ENCODE results near the gene SINHCAF.
"Not testable (repeated sequence)": the region's sequence is repeated elsewhere in the genome, so short reads cannot be mapped to it uniquely, and the experiment has no call there.

SINHCAF gene

GRCh38 chr12:31325877-31326631 is at the start of gene SINHCAF:
Gene SINHCAF, minus strand, starts transcription at chr12:31326150. Its CDS starts 27,946 bp downstream, at chr12:31298204.
- DNase-seq, result peak; percentile 99

- not testable (repeated sequence) for DNase-seq
These were observed 49.5 kb upstream of the SINHCAF start for GRCh38 chr12:31375422-31375821.

GRCh38 chr12:31371256-31371620 is 45.3 kb upstream of the SINHCAF start:
- DNase-seq, result no peak

- DNase-seq, result no peak
These were observed 44.7 kb upstream of the SINHCAF start for GRCh38 chr12:31370531-31371255.

- DNase-seq, result peak; percentile 83
These were observed 44.0 kb upstream of the SINHCAF start for GRCh38 chr12:31369712-31370521.

GRCh38 chr12:31368666-31369361 is 42.9 kb upstream of the SINHCAF start:
- DNase-seq, result peak; percentile 24

GRCh38 chr12:31366104-31366621 is 40.2 kb upstream of the SINHCAF start:
- DNase-seq, result no peak

- DNase-seq, result no peak
These were observed 37.9 kb upstream of the SINHCAF start for GRCh38 chr12:31363831-31364230.

- DNase-seq, result no peak
These were observed 37.5 kb upstream of the SINHCAF start for GRCh38 chr12:31363416-31363809.

GRCh38 chr12:31362759-31363415 is 36.9 kb upstream of the SINHCAF start:
- DNase-seq, result peak; percentile 24

- peak; percentile 25 for DNase-seq
These were observed 36.3 kb upstream of the SINHCAF start for GRCh38 chr12:31362115-31362758.

- no peak for DNase-seq
These were observed 35.8 kb upstream of the SINHCAF start for GRCh38 chr12:31361730-31362114.

GRCh38 chr12:31355747-31356107 is 29.8 kb upstream of the SINHCAF start:
- no peak for DNase-seq

- DNase-seq, result peak; percentile 23
These were observed 28.1 kb upstream of the SINHCAF start for GRCh38 chr12:31353750-31354708.

GRCh38 chr12:31346267-31346666 is 20.3 kb upstream of the SINHCAF start:
- no peak for DNase-seq

GRCh38 chr12:31343139-31343538 is 17.2 kb upstream of the SINHCAF start:
- DNase-seq, result no peak

GRCh38 chr12:31342286-31342685 is 16.3 kb upstream of the SINHCAF start:
- DNase-seq, result no peak

- DNase-seq, result no peak
These were observed 14.1 kb upstream of the SINHCAF start for GRCh38 chr12:31339831-31340622.

- no peak for DNase-seq
These were observed 12.0 kb upstream of the SINHCAF start for GRCh38 chr12:31337952-31338351.
